HepG2 (cell line): ENCODE measurements around the gene RARRES1. TPM values are rescaled to one million over a fixed set of nuclear protein-coding genes. Genes with fewer than 3 reads are reported as not detected.

ENCODE experiments used
- ATAC-seq: fragments of 200-7000 bp; cut with Tn5 transposase; 3 replicates; pipeline ENCODE4 v1.9.1; 2020; ENCODE audit warnings: mild to moderate bottlenecking, moderate library complexity
- BruUV-seq: library from RNA; stranded (reverse); fragments of 400-500 nt; replicated peaks from 2 replicates; lab custom pipeline; 2021; lab: Mats Ljungman, UMichigan
- CTCF ChIA-PET: fragments of 300-600 bp; formaldehyde crosslinking; extraction: SDS; loops from one replicate; lab custom pipeline; 2021; ENCODE audit warnings: low total read pairs, inconsistent platforms, low intra/inter-chr PET ratio; lab: Yijun Ruan, JAX
- POLR2A ChIA-PET: fragments of 350-600 bp; sonication (Branson Sonifier 250); formaldehyde crosslinking; loops from one replicate; lab custom pipeline; 2020; ENCODE audit warnings: antibody characterized with exemption, inconsistent platforms; lab: Yijun Ruan, JAX
- DNase-seq: peaks from one replicate; pipeline ENCODE4 v3.0.0-alpha.2; 2015; ENCODE audit warnings: low spot score
- FAIRE-seq: peaks from 3 replicates; lab custom pipeline; 2011; peaks lifted over from hg19 to GRCh38; lab: Jason Lieb, UNC
- H2AFZ ChIP-seq: one replicate; pipeline ENCODE4 v1.6.1; 2011; ENCODE audit warnings: low read length, inconsistent platforms
- H3K27ac ChIP-seq: fragments of 300-600 bp; 3 replicates; pipeline ENCODE4 v1.8.0; 2011; ENCODE audit warnings: mixed run types, mild to moderate bottlenecking, mixed read lengths, low read length, inconsistent platforms; ENCODE audit not compliant: insufficient read depth; ENCODE audit errors: extremely low read length
- H3K27me3 ChIP-seq, 2 experiments: fragments of 200-600 bp in 1 of 2; 2 replicates in 1 of 2; 3 replicates in 1 of 2; pipeline versions ENCODE4 v1.6.0 to v1.8.0; 2011; ENCODE audit warnings: low read length in 2 of 2, mild to moderate bottlenecking in 2 of 2, moderate library complexity in 2 of 2, inconsistent platforms in 1 of 2; ENCODE audit not compliant: insufficient read depth in 2 of 2, control insufficient read depth in 1 of 2
- H3K36me3 ChIP-seq, 2 experiments: fragments of 200-600 bp in 1 of 2; replicated peaks in 1 of 2; 2 replicates in 1 of 2; 3 replicates in 1 of 2; pipeline versions ENCODE4 v1.5.1 to v1.8.0; 2011; ENCODE audit warnings: low read length in 2 of 2, inconsistent platforms in 1 of 2; ENCODE audit not compliant: insufficient read depth in 2 of 2, control insufficient read depth in 1 of 2
- H3K4me1 ChIP-seq: 2 replicates; pipeline ENCODE4 v1.5.1; 2012; ENCODE audit warnings: low read length, inconsistent platforms; ENCODE audit not compliant: insufficient read depth
- H3K4me2 ChIP-seq: 2 replicates; pipeline ENCODE4 v1.6.0; 2011; ENCODE audit warnings: low read depth, low read length, inconsistent platforms
- H3K4me3 ChIP-seq, 3 experiments: fragments of 200-600 bp in 1 of 3; sonication (generic), shearing (Covaris generic) in 1 of 3; replicated peaks in 1 of 3; 2 replicates each; pipeline ENCODE4 v1.5.1; 2011 to 2016; ENCODE audit warnings: low read length in 3 of 3, inconsistent platforms in 2 of 3, low read depth in 2 of 3, mild to moderate bottlenecking in 2 of 3, control low read depth in 1 of 3, mixed read lengths in 1 of 3; ENCODE audit not compliant: insufficient read depth in 1 of 3
- H3K79me2 ChIP-seq: one replicate; pipeline ENCODE4 v1.6.1; 2011; ENCODE audit warnings: low read length, inconsistent platforms; ENCODE audit not compliant: insufficient read depth
- H3K9ac ChIP-seq: 2 replicates; pipeline ENCODE4 v1.6.0; 2011; ENCODE audit warnings: mild to moderate bottlenecking, low read depth, low read length, inconsistent platforms; ENCODE audit not compliant: insufficient read depth
- H3K9me3 ChIP-seq: 2 replicates; pipeline ENCODE4 v1.5.1; 2012; ENCODE audit warnings: mild to moderate bottlenecking, low read length
- H4K20me1 ChIP-seq: 2 replicates; pipeline ENCODE4 v1.6.0; 2011; ENCODE audit warnings: inconsistent platforms, mild to moderate bottlenecking, low read length, moderate library complexity; ENCODE audit not compliant: insufficient read depth
- ARID2 ChIP-seq: sonication (generic); formaldehyde crosslinking; IDR thresholded peaks from 2 replicates; pipeline ENCODE4 v1.8.1; 2022; ENCODE audit warnings: mild to moderate bottlenecking, missing genetic modification reagents, borderline replicate concordance
- KAT2B ChIP-seq: fragments of 150-350 bp; IDR thresholded peaks from 2 replicates; pipeline ENCODE4 v1.6.1; 2014; ENCODE audit warnings: low read depth, low read length, borderline replicate concordance
- NFE2L1 ChIP-seq: sonication (generic); formaldehyde crosslinking; IDR thresholded peaks from 2 replicates; pipeline ENCODE4 v1.4.0; 2020; ENCODE audit warnings: missing genetic modification reagents, mild to moderate bottlenecking, borderline replicate concordance
- PRMT3 ChIP-seq: sonication (generic); formaldehyde crosslinking; IDR thresholded peaks from 2 replicates; pipeline ENCODE4 v1.8.1; 2022; ENCODE audit warnings: low read depth, mild to moderate bottlenecking, moderate library complexity, missing genetic modification reagents, borderline replicate concordance
- SUZ12 ChIP-seq: fragments of 150-350 bp; IDR thresholded peaks from 2 replicates; pipeline ENCODE4 v1.6.1; 2014; ENCODE audit warnings: low read depth, low read length
- ZFX ChIP-seq: sonication (generic); formaldehyde crosslinking; IDR thresholded peaks from 2 replicates; pipeline ENCODE4 v1.4.0; 2020; ENCODE audit warnings: mild to moderate bottlenecking, low read depth, missing genetic modification reagents, moderate library complexity
- ZNF674 ChIP-seq: sonication (generic); formaldehyde crosslinking; IDR thresholded peaks from 2 replicates; pipeline ENCODE4 v1.5.0; 2020; ENCODE audit warnings: low read depth, mild to moderate bottlenecking, missing genetic modification reagents
- WGBS: methylation state at CpG from one replicate; pipeline ENCODE4 v1.1.6; 2017; ENCODE audit warnings: low lambda C conversion rate; 5-methylcytosine and 5-hydroxymethylcytosine counted together
- in situ Hi-C: cut with HindIII; loops from 2 replicates; pipeline ENCODE4 v1.10.0; 2017; ENCODE audit warnings: low pct_unique_long_range_greater_than_20kb; ENCODE audit not compliant: extremely low pct_ligation_motif_present
- intact Hi-C: fragments of 100-400 bp; cut with micrococcal nuclease; formaldehyde crosslinking; loops from one replicate; pipeline ENCODE4 v1.10.0; 2022; ENCODE audit not compliant: unreplicated experiment
- polyA plus RNA-seq, 8 experiments: library from polyadenylated mRNA; depleted of rRNA in 3 of 8; stranded (reverse) in 7 of 8; unstranded in 1 of 8; fragments of >200 nt; fragmentation: Illumina TruSeq in 4 of 8; extraction: Trizol in 4 of 8; gene quantifications; 2 replicates each; pipeline versions ENCODE4 v1.2.1 to v1.2.3, GENCODE V29; 2011 to 2016; ENCODE audit warnings: low read depth in 4 of 8, missing spikeins in 1 of 8, mixed read lengths in 1 of 8; ENCODE audit not compliant: insufficient read depth in 1 of 8
- total RNA-seq, 5 experiments: library from RNA; depleted of rRNA; stranded (reverse); fragments of >200 nt; fragmentation: Illumina TruSeq; extraction: Trizol; gene quantifications; 2 replicates each; pipeline ENCODE4 v1.2.3, GENCODE V29; 2016; ENCODE audit warnings: low read depth in 1 of 5
- TF ChIP-seq, protein P1 (sequence below): sonication (generic); formaldehyde crosslinking; IDR thresholded peaks from 2 replicates; pipeline ENCODE4 v1.4.0; 2020; ENCODE audit warnings: mild to moderate bottlenecking, missing genetic modification reagents

RARRES1 gene
- total and polyA plus RNA-seq, 2 of the 13 experiments (the other 11 are each of a cell fraction or from before 2014, with no cell fraction given): not detected

DNA sequence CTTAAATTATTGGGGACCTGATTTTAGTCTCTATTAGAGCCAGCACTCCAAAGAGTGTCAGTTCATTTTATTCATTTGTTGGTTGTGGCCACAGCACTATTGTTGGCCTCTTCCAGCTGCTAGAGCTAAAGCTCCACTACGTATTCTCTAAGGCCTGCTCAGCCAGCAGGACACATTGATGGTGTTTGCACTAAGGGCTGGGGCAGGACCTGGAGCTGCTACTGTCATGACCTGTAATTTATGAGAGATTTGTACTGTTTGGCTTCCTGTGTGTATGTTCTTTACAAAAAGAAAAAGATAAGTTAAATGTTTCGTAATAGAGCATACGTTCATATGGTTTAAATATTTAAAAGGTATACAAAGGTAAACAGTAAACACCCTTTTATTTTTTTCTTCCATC, 79.8 kb downstream of the RARRES1 start (continued):
- TF ChIP-seq, protein P1, sequence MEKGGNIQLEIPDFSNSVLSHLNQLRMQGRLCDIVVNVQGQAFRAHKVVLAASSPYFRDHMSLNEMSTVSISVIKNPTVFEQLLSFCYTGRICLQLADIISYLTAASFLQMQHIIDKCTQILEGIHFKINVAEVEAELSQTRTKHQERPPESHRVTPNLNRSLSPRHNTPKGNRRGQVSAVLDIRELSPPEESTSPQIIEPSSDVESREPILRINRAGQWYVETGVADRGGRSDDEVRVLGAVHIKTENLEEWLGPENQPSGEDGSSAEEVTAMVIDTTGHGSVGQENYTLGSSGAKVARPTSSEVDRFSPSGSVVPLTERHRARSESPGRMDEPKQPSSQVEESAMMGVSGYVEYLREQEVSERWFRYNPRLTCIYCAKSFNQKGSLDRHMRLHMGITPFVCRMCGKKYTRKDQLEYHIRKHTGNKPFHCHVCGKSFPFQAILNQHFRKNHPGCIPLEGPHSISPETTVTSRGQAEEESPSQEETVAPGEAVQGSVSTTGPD (CRISPR knock-in tag): no peak
- TF ChIP-seq, all 625 proteins: peak for 0

DNA sequence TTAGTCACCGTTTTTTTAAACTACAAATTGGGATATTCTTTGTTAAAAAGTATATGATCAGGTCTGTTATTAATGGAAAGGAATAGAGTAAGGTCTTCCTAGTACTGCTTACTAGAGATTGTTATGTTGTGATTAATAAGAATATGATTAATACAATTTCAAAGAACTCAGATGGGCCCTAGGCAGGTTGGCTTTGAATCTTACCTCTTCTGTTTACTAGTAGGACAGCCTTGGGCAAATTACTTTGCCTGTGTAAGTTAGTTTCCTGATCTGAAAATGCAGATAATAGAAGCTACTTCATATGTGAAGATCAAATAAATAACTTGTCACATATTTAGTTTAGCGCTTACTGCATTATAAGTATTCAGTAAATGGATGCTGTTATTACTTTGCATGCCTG, 81.1 kb downstream of the RARRES1 start:
- FAIRE-seq (no peak), ATAC-seq (no peak), DNase-seq (no peak)
- intact Hi-C loops: no loop called here
- H3K27me3 ChIP-seq: no peaks in the 10 kb centered on the region
- H3K4me1 ChIP-seq: peaks cover 16% of the 10 kb centered on the region; the same call in 1 of the 2 replicates
- in situ Hi-C loops: no loop called here
- no peak overlapping the region for H3K27ac ChIP-seq
- H3K4me3 ChIP-seq: no peak overlapping the region
- peaks cover 1 to 36% of the 10 kb centered on the region in 2 experiments; a peak in 2 of 5 replicates for H3K36me3 ChIP-seq
- H4K20me1 ChIP-seq: no peaks in the 10 kb centered on the region
- ChIA-PET POLR2A (no interaction called here), CTCF (no interaction called here)
- H2AFZ ChIP-seq: no peak overlapping the region
- no peak for TF ChIP-seq KAT2B
- no peak for TF ChIP-seq ZFX (CRISPR knock-in tag)
- no peak for TF ChIP-seq NFE2L1 (CRISPR knock-in tag)
- TF ChIP-seq PRMT3 (CRISPR knock-in tag): no peak
- no peak for TF ChIP-seq ZNF674 (CRISPR knock-in tag)
- no peak for TF ChIP-seq ARID2 (CRISPR knock-in tag)
- TF ChIP-seq SUZ12: no peak
- BruUV-seq: no TSS peak
- H3K9ac ChIP-seq: no peak overlapping the region
- no peak overlapping the region for H3K4me2 ChIP-seq
- H3K9me3 ChIP-seq: no peaks in the 10 kb centered on the region
- peaks cover 7% of the 10 kb centered on the region for H3K79me2 ChIP-seq
- WGBS: 98% methylated on average over 2 of the region's 2 CpGs
